WI38 (cell line): ENCODE results near the gene ME3.

ENCODE experiments used
- H3K4me3 ChIP-seq: 2 replicates; pipeline ENCODE4 v1.5.1; 2011; ENCODE audit warnings: low read depth, mild to moderate bottlenecking, control low read depth, low read length
- TF ChIP-seq, protein P1 (sequence below): IDR thresholded peaks from 2 replicates; pipeline ENCODE4 v1.5.1; 2012; ENCODE audit warnings: low read depth, mild to moderate bottlenecking, control low read depth, low read length

Gene ME3

DNA sequence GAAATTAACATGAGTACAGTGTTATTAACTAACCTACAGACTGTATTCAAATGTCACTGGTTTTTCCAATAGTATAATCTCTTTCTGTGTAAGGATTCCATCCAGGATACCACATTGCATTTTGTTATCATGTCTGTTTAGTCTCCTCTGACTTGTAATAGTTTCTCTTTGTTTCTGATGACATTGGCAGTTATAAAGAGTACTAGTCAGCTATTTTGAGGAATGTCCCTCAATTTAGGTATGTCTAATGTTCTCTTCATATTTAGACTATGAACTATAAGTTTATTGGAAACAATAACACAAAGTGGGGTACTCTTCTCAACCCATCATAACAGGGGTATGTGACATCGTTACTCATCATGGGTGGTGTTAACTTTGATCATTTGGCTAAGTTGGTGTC is 20.3 kb upstream of the ME3 start:
- H3K4me3 ChIP-seq, result no peak overlapping the region
- TF ChIP-seq, protein P1, sequence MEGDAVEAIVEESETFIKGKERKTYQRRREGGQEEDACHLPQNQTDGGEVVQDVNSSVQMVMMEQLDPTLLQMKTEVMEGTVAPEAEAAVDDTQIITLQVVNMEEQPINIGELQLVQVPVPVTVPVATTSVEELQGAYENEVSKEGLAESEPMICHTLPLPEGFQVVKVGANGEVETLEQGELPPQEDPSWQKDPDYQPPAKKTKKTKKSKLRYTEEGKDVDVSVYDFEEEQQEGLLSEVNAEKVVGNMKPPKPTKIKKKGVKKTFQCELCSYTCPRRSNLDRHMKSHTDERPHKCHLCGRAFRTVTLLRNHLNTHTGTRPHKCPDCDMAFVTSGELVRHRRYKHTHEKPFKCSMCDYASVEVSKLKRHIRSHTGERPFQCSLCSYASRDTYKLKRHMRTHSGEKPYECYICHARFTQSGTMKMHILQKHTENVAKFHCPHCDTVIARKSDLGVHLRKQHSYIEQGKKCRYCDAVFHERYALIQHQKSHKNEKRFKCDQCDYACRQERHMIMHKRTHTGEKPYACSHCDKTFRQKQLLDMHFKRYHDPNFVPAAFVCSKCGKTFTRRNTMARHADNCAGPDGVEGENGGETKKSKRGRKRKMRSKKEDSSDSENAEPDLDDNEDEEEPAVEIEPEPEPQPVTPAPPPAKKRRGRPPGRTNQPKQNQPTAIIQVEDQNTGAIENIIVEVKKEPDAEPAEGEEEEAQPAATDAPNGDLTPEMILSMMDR, result no peak

DNA sequence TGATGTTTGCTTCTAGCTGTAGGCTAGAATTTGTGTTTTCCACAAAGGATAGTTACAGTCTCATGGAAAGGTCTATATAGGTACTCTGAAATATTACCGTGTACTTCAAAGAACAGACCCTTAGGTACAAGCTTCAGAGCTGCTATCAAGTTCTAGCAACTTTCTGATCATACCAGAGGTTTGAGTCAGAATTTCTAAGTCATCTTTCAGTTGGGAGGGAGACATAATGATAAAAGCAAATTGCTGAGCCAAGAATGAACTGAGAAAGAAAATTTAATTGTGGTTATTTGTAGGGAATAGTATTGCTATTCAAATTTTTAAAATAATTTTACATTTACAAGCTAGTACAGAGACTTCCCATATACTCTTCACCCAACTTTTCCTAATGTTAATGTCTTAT is 19.9 kb upstream of the ME3 start:
- TF ChIP-seq, protein P1, result no peak
- H3K4me3 ChIP-seq, result no peak overlapping the region

DNA sequence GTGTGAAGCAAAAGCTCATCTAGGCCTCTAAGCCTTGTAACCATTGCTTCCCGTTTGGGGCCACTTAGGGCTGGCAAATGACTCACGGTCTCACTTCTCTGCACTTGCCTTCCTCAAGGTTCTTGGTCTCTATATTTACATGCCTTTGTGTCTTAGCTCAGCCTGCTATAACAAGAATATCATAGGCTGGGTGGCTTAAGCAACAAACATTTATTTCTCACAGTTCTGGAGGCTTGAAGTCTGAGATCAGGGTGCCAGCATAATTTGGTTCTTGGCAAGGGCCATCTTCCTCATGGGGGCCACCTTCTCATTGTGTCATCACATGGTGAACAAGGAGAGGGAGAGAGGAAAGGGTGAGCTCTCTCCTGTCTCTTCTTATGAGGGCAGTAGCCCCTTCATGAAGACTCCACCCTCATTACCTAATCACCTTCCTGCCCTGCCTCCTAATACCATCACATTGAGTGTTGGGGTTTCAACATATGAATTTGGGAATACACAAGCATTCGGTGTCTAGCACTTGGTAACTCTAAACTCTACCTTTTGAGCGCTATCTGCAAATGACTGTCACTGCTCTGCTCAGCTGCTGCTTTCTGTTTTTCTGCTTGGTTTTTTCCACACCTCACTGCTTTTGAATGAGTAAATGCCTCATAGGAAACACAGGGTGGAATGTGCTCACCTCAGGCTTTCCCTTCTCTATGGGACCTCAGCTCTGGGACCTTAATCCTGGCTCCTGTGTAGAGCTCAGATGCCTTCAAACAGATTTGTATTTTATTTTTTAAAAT is 16.2 kb upstream of the ME3 start:
- no peak overlapping the region for H3K4me3 ChIP-seq
- TF ChIP-seq, protein P1, result no peak

DNA sequence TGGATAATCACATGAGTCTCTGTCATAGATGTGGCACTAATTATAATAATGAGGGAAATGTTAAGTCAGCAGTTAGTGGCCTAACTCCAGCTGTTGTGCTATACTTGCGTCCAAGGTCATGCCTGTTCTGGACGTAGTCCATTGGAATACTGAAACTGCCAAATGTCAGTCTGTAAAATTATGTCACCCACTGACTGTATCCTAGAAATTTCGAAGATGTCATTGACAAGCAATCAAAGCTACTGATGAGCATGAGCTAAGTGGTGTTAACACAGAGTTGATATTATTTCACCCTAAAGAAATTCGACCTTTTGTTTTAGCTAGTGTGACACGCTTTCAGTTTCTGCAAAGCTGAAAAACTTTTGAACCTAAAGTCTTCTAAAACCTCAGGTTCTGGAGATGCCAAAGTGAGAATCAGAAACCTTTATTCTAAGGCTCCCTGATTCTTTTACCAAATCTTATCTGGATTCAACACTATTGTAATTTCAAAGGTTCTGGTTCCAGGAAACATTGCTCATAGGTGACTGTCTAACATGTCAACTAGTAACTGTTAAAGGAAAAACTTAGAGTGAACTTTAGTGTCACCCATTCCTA is 14.9 kb upstream of the ME3 start:
- TF ChIP-seq, protein P1, result no peak
- no peak overlapping the region for H3K4me3 ChIP-seq

DNA sequence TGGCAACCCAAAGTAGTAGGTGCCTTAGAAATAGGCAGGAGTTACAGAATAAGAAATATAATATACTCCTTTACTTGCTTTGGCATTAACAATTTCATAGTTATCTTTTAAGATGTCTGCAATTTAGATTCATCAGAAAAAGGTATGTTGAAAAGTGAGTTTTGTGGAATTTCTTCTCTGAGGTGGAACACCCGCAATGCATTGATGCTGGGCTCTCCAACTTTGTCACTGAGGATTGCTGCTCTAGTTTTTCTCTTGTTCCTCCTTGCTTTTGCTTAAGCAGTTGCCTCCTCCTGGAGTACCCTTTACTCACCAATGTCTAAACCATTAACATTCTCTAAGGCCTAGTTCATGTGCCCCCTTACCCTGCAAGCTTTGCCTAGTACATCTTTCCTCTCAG is 14.1 kb upstream of the ME3 start:
- TF ChIP-seq, protein P1, result no peak
- H3K4me3 ChIP-seq, result no peak overlapping the region

DNA sequence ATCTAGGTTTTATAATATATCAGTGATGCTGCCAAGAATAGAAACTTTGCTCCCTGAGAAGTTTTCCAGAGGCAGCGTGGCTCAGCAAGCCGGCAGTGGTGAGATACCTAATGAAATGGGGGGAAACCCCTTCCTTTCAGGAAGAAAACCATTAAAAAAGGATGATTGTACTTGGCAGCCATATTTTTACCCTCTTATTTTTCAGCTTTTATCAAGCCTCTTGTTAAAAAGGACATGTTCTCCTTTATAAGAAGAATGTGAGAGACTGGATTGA is 9.0 kb upstream of the ME3 start:
- TF ChIP-seq, protein P1, result no peak
- H3K4me3 ChIP-seq, result no peak overlapping the region

DNA sequence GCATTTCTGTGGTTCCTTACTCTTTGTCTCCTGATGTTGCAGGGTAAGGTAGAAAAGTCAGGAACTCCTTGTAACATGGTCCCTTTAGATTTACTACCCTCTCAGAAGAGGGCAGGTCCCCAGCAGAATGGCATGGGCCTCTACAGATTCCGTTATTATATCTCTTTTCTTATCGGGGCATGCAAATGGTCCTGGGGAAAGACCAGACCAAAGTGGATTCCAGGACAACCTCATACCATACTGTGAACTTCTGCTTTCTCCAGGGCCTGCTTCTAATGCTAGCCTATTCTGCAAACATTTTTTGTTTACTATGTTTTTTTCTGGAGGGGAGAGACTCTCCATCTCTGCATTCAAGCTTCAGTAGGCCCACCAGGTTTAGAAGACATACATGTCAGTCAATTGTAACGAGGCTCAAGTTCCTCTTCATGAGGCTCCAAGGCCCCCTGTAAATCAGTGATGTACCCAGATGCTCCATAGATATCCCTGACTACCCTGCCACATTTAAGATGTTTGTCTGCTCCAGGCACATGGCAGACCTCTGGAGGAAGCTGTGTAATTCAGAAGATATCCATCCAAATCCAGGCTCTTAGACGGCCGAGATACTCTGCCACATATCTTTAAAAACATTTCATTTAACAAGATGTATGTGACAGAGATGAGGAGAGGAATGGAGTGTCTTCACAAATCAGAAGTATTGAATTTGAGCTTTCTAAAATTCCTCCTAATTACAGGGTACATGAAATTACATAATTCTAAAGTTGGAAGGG is 8.5 kb upstream of the ME3 start:
- TF ChIP-seq, protein P1, result no peak
- no peak overlapping the region for H3K4me3 ChIP-seq
